ENCODE results near the gene FHOD3. TPM values are rescaled to one million over a fixed set of nuclear protein-coding genes. Genes with fewer than 3 reads are reported as not detected.
"Not testable (repeated sequence)": the region's sequence is repeated elsewhere in the genome, so short reads cannot be mapped to it uniquely, and the experiment has no call there.

The FHOD3 gene
- polyA plus RNA-seq, 5 donors = 1.5 to 2.5 (median 2.1) TPM

DNA sequence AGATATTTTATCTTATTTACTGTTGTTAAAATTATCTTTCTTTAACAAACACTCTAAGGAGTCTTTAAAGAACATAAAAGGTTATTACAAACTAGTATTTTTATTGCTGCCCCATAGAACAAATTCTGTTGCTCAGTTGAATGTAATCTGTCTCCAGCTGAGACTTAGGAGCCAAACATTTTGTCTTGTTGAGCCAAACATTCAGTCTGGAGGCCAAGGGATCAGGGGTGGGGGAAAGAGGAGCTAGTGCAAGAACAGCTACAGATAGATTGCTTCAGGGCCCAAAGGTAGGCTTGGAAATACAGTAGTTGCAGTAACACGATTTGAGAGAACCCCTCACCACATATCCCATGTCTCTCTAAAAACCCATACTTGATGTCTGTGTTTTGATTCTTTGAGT lies 480.1 kb downstream of the FHOD3 start:
- no peak for DNase-seq

DNA sequence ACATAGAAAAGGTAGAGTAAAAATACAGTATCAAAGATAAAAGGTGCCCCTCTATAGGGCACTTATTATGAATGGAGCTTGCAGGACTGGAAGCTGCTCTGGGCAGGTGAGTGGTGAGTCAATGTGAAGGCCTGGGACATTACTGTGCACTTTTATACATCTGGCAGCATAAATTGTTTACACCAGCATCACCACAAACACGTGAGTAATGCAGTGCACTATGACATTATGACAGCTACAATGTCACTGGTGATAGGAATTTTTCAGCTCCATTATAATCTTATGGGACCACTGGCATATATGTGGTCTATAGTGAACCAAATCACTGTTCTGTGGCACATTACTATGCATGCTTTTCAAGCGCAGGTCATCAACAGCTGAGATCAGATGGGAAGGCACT lies 483.2 kb downstream of the FHOD3 start:
- no peak for DNase-seq

DNA sequence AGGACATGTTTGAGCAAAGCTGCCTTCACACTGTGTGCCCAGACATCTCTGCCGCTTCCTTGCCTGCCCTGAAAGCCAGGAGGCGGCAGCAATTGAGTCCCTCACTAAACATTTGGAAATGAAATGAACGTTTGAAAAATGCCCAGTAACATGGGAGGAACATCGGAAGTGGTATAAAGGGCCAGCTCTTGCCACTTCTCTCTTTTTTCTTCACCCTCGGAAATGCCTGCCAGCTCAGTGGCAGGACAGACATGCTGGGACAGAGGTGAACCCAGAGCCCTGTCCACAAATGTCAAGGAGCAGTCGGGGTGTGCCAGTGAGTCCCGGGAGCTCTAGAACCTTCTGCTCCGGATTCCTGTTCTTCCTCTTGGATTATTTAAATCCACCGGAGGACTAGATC lies 485.2 kb downstream of the FHOD3 start:
- DNase-seq = no peak

DNA sequence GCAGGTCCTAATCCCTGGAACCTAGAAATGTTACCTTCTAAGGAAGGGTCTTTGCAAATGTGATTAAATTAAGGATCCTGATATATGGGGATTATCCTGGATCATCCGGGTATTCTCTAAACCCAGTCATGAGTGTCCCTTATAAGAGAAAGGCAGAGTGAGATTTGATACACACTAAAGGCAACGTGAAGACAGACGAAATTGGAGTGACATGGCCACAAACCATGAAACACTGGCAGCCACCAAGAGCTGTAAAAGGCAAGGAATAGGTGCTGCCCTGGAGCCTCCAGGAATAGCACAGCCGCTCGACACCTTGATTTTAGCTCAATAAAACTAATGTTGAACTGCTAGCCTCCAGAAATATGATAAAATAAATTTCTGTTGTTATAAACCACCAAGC lies 486.3 kb downstream of the FHOD3 start:
- no peak for DNase-seq

DNA sequence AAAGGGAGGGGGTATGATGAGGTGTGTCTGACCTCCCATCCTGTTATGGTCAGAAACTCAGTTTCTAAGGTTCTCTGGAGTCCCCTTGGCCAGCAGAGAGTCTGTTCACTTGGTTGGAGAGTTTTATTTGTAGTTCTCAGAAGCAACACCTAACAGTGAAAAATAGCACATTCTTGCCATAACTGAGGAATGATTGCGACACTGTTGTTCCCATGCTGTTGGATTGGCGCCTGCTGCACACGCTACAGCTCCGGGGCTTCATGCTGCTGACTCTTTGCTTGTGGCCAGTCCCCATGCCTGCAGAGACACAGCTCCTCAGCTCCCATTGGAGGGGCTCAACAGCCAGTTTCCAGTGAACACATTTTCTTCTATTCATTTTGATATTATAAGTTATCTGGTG lies 489.2 kb downstream of the FHOD3 start:
- peak; percentile 37 to 58 for DNase-seq

DNA sequence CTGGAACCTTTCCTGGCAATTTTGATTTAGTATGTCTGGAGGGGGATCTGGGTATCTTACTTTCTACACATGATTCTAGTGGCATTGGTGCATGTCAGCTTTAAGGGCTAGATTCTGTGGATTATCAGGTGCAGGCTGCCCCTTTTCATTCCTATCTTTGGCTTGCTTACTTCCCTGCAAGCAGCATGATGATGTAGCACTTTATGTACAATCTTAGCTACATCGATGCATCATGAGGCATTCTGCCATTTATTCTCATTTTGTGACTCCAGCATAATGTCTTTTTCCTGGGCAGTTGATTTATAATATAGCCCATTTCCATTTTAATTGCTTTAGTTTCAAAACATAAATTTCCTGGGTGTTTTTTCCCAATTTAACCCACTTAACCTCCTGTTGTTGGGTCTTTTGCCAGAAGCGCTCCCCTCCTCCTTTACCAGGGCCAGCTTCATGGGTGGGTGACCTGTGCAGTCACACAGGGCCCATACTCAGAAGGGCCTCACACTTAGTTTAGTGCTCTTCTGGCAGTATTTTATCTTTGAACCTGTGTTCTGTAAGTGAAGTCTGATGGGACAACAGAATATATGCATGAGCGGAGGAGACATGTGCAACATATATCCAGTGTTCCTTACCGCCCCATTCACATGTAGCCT lies 495.2 kb downstream of the FHOD3 start:
- DNase-seq = no peak

DNA sequence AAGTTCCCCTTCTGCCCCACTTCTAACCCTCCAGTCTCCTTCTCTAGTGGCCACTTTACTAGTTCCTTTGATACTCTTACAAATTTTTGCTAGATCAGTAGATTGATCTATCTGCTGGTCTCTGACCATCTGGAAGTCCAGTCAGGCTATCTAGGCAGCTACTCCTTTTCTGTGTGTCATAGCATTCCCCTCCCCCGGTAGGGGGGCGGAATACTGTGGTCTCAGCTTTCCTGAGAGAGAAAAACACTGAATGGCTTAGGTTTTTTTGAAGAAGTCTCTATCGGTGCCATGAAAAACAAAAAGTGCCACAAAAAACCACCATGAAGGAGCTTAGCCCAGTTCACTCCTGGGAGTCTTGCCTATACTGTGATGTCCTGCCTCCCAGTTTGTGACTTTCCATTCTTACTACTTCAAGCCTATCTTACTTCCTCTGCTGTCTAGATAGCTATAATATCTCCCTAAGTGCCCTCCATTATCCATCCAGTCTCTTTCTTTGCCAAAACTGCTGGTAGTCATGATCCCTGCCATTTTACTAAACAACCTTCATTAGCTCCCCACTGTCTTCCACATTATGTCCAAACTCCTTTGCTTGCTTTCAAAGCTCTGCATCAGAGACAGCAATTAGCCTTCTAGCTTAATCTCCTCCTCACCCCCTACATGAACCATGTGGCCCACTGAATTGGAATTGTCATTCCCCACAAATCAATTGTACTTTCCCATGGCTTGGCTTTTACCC lies 501.4 kb downstream of the FHOD3 start:
- no peak for DNase-seq

DNA sequence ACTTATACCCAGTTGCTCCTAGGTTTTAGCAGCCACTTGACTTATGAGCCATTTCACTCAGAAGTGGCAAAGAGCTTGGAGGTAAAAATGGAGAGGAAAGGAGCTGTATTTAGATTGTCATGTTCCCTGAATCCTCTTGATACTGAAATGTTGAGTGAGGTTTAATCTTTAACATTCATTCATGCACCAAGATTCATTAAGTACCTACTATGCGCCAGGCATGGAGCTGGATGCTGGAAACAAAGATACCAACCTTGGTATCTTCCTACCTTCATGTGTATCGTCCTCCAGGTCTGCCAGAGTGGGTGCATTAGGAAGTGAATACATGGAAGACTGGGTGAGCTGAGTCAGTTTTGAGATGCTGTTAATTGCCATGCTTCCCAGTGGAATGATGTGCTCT lies 507.6 kb downstream of the FHOD3 start:
- DNase-seq = no peak

DNA sequence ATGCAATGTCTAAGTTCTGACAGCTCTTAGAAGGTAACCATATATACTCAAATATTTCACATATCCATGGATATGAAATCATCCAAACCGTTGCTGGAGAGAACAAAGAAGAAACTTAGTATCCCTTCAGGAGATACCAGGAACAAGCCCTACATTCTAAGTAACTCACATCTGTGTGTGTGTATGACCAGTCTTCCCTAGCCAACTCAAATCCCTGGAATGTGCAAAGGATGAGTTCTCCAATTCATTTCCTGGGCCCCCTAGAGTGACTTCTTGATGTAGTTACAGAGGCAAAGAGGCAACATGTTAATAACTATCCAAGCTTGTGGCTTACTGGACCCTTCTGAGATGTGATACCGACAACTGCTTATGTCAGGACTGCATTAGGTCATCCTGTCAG lies 511.2 kb downstream of the FHOD3 start:
- DNase-seq = no peak

DNA sequence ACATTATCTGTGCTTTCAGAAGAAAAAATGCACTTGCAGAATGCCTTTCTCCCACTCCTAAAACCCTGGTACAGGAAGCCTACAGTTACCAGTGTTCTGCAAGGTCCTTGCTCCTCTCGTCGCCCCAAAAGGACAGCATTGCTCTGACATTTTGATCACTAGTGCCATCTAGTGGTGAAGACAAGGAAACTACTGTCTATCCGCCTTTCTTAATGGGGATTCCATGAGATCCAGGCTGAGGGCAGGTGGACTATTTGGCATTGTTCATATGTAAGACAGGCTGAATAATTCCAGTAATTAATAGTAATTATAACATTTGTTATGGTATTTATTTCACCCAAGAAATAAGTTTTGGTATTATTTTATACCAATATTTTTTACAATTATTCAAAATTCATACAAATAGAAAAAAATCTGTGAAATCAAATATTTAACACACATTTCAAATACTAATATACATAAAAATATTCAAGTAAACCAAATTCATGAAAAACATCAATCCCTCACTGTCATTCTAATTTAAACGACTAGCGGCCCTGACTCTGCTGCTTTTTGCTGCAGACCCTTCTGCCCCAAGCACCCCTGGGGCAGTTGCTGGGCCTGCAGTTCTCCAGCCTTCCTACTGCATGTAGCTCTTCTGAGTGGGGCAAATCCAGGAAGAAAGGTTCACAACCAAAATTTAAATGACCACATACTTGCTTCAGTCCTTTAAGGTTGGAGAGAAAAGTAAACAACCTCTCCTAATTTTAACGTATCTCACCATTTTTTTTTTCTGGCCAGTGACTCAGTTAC lies 512.3 kb downstream of the FHOD3 start:
- no peak for DNase-seq

DNA sequence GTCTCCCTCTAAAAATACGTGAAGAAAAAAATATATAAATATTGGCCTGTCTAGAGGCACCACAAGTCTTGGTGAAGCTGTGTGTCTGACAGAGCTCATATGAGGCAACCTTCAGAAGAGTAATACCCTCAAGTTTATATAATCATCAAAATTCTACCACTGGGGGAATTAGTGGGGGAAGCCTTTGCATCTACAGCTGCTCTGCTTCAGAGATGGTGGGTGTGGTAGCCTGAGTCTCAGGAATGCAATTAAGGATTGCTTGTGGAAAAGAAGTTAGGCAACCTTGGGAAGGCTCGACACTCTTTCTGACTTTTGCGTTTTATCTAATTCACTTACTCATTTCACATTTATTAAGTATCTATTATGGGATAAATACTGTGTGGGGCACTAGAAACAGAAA lies 513.9 kb downstream of the FHOD3 start:
- no peak for DNase-seq

DNA sequence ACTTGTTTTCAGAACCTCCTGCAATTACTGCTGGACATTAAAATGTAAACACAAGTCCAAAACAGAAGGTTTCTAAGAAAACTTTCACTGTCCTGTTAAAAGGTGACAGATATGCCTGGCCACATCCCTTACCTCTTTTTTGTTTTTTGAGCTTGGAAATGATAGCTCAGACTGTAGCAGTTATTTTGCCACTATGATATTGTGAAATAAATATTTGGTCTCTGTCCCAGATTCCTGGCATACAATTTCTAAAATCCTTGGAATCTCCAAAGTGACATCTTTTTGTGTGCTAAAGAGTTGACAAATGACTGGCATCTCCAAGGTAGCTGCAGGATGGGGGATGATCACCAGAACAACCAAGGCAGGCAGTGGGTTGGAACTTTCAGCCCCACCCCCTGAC lies 514.4 kb downstream of the FHOD3 start:
- DNase-seq = no peak

DNA sequence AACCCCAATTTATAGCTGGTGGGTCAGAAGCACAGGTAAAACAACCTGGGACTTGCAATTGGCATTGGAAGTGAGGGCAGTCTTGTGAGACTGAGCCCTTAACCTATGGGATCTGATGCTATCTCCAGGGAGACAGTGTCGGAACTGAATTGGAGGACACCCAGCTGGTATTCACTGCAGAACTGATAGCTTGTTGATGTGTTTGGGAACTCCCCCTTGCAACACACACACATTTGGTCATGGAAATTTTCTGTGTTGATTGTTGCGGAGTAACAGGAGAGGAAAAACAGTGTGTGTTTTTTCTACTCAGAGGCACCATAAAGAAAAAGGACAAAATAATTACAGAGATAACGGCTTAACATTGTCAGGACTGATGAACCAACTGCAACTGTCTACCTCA lies 515.2 kb downstream of the FHOD3 start:
- peak; percentile 76 to 88 for DNase-seq

DNA sequence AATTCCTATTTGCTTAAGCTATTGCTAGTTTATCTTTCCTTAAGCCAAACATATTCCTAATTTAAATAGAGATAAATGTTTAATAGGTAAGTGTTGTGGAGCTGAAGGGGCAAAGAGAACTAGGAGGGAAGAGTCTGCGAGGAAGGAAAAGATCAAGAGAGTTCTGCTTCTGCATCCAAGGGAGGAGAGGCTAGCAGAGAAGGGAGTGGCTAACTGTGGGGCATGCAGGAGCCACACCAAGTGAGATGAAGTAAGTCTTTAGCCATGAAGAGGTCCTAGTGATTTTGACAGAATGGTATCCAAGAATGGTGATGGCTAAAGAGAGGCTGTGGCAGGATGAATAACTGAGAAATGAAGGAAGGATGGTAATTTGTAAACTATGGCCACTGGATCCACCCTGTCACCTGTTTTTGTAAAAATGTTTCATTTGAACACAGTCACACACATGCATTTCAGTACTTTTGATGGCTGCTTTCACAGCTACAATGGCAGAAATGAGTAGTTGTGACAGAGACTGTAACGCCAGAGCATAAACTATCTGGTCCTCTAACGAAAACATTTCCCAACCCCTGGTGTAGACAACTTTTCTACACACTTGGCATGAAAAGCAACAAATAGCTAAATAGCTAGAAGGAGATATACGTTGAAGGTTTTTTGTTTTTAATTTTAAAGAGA lies 515.7 kb downstream of the FHOD3 start:
- no peak for DNase-seq

DNA sequence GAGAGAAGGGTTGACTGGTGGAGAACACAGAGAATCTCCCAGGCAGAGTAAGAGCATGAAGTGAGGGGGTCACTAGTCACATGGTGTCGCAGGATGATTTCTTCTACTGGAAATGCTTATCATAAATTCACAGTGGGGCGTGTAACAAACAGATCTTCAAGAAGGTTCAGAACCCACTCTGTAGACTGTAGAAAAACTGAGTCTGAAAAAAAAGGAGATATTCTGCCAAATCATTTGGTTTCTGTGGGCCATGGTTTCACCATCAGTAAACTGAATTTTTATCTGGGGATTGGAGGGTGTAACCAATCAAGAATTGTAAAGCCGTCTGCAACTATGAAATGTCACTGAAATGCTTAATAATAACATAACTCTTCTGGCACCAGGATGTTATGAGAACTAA lies 516.3 kb downstream of the FHOD3 start:
- DNase-seq = no peak

DNA sequence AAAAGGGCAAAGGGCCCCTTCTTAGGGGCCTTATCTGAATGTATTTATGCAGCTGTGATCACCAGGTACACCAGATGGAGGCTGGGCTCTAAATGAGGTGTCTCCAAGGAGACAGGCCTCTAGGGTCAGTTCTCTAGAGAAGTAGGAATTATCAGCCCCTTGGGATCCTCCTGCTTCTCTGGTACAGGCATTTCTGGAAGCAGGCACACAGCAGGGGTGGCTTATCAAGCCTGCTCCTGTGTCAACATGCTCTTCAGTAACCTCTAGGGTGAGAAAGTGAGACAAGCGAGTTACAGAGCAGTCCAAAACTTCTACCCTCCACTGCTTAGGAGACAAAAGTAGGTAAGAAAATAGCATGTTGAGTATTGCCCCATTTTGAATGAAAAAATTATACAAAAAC lies 517.5 kb downstream of the FHOD3 start:
- no peak for DNase-seq

DNA sequence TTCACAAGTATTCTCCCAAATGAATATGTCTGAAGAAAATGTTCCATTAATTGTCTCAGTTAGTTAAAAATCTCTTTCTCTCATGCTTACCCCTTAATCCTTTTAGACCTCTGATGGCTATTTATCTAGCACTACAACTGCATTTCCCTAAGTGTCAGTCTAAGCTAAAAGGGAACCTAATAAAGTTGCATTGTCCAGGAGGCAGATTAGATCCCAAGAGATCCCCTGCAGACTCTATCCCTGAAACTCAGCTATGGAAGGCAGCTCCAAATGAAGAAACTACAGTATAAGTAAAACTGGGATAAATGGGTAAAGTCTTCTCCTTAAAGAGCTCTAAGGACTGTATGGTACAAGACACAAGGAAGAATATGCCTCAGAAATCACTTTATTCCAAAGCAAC lies 518.6 kb downstream of the FHOD3 start:
- not testable (repeated sequence) for DNase-seq

DNA sequence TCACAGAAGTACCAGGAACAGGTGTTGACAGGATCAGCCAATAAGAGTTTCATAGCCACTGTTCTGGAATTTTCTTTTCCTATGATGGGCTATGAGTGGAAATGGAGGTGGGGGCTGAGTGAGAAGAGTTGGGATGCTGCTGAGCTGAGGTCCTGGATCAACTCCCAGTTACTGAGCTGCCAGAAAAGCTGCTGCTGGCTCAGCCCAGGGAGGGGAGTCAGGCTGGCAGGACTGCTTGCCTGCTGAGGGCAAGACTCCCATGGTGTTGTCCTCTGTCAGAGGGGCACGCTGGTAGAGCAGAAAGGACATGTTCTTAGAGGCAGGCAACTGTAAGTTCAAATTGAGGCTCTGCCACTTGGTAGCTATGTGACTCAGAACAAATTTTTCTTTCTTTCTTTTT lies 519.5 kb downstream of the FHOD3 start:
- DNase-seq = no peak

DNA sequence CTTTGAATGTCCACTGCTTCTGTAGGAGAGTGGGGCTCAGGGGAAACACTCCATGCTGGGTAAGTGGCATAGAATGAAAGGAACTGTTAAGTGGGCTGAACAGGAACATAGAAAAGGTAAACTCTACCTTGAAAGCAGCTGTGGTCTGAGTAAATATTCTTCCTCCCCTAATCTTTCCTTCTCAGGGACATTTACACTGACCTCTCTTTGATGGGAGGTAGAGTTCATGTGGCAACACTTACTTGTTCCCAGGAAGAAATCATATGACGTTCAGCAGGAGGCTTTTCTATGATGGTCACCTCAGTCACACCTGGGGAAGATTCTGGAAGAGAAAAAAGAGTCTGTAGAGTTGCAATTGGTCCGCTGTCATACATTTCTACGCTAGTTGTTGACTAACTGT lies 521.1 kb downstream of the FHOD3 start:
- no peak for DNase-seq

DNA sequence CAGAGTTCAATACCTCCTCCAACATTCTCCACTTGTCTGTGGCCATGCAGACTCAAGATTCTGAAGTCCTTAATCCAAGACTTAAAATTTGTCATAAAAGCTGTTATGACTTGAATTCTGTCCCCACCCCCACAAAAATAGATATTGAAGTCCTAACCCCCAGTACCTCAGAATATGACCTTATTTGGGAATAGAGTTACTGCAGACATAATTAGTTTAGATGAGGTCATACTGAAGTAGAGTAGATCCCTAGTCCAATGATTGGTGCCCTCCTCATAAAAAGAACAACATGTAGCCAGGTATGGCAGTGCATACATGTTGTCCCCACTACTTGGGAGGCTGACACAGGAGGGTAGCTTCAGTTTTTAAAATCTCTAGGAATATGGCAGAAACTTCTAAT lies 522.1 kb downstream of the FHOD3 start:
- DNase-seq = no peak

DNA sequence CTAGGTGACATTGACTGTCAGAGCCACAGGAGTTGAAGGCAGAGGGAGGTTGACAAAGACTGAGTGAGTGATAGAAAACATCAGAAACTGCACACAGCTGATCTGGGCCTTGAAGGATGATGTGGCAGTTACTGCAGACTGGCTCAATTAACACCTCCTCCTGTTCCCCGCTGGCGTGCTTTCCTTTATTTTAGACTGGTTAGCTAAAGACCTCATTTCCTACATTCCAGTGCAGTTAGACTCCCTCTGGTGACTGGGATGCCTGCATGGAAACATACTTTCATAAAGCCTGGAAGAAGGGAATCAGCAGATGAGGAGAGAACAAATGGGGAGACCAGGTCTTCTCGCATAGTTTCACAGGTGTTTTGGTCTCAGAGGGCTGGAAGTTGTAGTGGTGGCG lies 524.2 kb downstream of the FHOD3 start:
- DNase-seq = no peak

DNA sequence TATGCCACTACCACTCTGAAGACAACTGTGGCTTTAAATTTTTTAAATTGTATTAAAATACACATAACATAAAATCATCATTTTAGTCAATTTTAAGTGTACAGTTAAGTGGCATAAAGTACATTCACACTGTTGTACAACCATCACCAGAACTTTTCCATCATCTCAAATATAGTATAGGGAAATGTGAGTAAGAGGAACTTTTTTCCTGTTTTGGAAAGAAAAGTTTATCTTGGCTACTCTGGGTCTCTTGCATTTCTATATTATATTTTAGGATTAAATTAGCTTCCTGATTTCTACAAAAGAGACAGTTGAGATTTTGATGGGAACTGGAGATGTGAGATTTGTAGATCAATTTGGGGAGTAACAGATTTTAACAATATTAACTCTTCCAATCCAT lies 528.0 kb downstream of the FHOD3 start:
- no peak for DNase-seq

DNA sequence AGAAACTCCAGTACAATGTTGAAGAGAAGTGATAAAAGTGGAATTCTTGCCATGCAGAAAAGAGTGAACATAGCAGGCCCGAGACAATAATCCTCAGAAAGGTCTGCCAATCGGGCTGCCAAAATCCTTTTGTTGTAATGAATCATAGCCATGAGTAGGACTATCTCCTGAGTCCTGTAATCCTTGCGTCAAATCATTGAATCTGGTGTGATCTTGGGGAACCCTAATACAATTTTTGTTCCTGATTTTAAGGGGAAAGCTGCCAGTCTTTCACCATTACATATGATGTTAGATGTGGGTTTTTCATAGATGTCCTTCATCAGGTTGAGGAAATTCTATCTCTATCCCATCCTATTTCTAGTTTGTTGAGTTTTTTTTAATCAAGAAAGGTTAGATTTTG lies 529.0 kb downstream of the FHOD3 start:
- no peak for DNase-seq
